ENCODE measurements around the gene RNF20.

RNF20 gene

GRCh38 chr9:101590901-101591300, 57.2 kb downstream of the RNF20 start:
- DNase-seq, result no peak

GRCh38 chr9:101591787-101592446, 58.3 kb downstream of the RNF20 start:
- no peak for DNase-seq

GRCh38 chr9:101592788-101593187, 59.1 kb downstream of the RNF20 start:
- DNase-seq, result no peak

- DNase-seq, result no peak
These were observed 59.7 kb downstream of the RNF20 start for GRCh38 chr9:101593345-101593744.

GRCh38 chr9:101594796-101595195, 61.1 kb downstream of the RNF20 start, which contains the start of gene PPP3R2:
PPP3R2 (minus strand) TSS chr9:101594969; CDS start chr9:101594921, 48 bp downstream.
- DNase-seq, result no peak

DNA sequence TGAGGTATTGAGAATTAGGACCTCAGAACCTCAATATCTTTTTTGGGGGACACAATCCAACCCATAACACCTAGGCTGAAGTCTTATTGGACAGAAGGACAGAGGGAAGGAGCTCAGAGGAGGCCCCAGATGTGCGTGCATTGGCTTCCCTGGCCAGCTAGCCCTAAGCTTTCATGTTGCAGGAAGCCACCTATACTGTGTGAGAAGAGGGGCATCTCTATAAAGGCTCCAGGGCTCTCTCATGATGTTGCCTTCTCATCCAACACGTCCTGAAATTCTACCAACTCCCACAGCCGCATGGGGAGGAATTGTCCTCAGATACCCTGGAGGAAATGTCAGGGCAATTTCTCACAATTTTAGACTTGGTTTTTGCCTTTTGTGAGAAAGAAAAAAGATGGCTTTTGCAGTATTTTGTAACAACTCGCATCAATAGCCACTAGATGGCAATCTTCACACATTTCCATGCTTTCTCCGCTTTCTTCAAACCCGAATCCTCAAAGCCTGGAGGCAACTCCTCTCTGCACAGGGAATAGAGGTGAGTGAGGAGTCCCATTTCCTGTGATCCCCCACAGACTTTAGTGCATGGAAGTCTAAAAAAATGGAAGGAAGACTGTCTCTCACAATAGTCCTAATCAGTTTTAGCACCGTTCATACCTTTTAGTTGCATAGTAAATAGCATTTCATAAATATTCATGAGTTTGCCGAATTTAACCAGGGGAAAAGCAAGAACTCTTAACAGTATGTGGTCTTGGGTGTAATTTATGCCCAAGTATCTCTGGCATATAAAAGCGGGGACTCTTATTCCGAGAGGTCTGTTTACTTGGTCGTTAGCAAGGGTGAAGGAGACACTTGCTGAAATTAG, 68.5 kb downstream of the RNF20 start:
- peak; percentile 38 to 93 (median 65) for DNase-seq

DNA sequence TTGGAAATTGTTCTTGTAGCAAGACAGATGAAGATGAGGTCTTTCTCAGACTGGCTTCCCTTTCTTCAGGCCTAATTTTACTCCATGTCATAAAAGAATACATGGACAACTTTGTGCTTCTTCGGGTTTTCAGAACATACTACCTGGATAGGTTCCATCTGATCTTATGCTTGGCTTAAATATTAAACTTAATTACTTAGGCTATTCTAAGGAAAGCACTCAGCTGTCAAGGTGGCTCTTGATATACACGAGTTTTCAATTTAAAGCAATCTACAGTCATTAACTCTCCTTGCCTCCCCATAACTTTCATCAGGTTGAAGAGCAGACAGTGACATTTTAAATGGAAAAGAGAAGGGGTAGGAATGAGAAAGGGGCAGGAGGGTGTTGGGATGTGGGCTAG, 70.6 kb downstream of the RNF20 start:
- DNase-seq, result no peak

GRCh38 chr9:101605547-101605946, 71.9 kb downstream of the RNF20 start:
- no peak for DNase-seq
